Endothelial cell of umbilical vein (primary cell): ENCODE measurements around the gene CYFIP1.

Experiments used
- EZH2 ChIP-seq: IDR thresholded peaks from 2 replicates; pipeline ENCODE4 v1.6.1; 2012; ENCODE audit warnings: borderline replicate concordance, low read depth, mild to moderate bottlenecking, moderate library complexity, low read length, inconsistent platforms; ENCODE audit not compliant: severe bottlenecking
- FOS ChIP-seq: IDR thresholded peaks from 2 replicates; pipeline ENCODE4 v1.6.1; 2011; ENCODE audit warnings: mild to moderate bottlenecking, low read length, moderate library complexity, borderline replicate concordance; ENCODE audit not compliant: insufficient read depth
- JUN ChIP-seq: IDR thresholded peaks from 2 replicates; pipeline ENCODE4 v1.6.1; 2011; ENCODE audit warnings: borderline replicate concordance, low read depth; ENCODE audit not compliant: insufficient read length, insufficient read depth
- MYC ChIP-seq: IDR thresholded peaks from one replicate; pipeline ENCODE4 v1.6.1; 2011; ENCODE audit warnings: mild to moderate bottlenecking, low read depth, low read length
- POLR2A ChIP-seq: IDR thresholded peaks from 2 replicates; pipeline ENCODE4 v1.6.1; 2012; ENCODE audit warnings: low read depth, mild to moderate bottlenecking, control low read depth, low read length
- POLR2AphosphoS5 ChIP-seq: IDR thresholded peaks from 2 replicates; pipeline ENCODE4 v1.6.1; 2012; ENCODE audit warnings: low read depth, mild to moderate bottlenecking, control low read depth, low read length, moderate library complexity; ENCODE audit not compliant: insufficient read depth
- TF ChIP-seq, protein P1 (sequence below): IDR thresholded peaks from 2 replicates; pipeline ENCODE4 v1.6.1; 2011; ENCODE audit not compliant: insufficient read depth, insufficient read length
- TF ChIP-seq, protein P2 (sequence below), 2 donors: IDR thresholded peaks; 1 replicate in 1 of 2; 2 replicates in 1 of 2; pipeline ENCODE4 v1.5.1; 2011; ENCODE audit warnings: low read length in 2 of 2, mild to moderate bottlenecking in 2 of 2, moderate library complexity in 2 of 2, control low read depth in 1 of 2, inconsistent platforms in 1 of 2, low read depth in 1 of 2; ENCODE audit not compliant: insufficient read depth in 1 of 2; ENCODE audit errors: extremely low read depth in 1 of 2

DNA sequence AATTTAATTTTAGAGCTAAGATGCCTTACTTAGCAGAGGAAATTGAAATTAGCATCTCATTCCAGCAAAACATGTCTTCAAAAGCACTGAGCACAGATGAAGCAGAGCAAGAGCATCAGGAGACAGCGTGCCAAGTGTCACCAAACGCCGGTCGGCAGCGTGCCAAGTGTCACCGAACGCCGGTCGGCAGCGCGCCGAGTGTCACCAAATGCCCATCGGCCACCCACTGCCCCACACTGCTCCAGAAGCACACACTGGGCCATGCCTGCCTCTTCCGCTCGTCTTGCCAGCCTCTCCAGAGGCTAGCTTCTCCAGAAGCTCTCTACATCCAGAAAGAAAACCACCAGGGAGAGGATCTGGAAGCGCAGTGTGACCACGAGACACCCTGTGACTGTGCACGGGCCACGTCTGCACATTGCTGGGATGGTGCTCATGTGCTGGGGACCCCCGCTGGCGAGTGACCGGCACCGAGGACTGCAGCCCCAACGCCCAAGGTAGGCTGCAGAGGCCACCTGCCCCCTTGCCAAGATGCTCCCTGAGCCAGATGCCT, 37.8 kb downstream of the CYFIP1 start:
- TF ChIP-seq, protein P1, sequence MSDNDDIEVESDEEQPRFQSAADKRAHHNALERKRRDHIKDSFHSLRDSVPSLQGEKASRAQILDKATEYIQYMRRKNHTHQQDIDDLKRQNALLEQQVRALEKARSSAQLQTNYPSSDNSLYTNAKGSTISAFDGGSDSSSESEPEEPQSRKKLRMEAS, result no peak
- TF ChIP-seq, protein P2, sequence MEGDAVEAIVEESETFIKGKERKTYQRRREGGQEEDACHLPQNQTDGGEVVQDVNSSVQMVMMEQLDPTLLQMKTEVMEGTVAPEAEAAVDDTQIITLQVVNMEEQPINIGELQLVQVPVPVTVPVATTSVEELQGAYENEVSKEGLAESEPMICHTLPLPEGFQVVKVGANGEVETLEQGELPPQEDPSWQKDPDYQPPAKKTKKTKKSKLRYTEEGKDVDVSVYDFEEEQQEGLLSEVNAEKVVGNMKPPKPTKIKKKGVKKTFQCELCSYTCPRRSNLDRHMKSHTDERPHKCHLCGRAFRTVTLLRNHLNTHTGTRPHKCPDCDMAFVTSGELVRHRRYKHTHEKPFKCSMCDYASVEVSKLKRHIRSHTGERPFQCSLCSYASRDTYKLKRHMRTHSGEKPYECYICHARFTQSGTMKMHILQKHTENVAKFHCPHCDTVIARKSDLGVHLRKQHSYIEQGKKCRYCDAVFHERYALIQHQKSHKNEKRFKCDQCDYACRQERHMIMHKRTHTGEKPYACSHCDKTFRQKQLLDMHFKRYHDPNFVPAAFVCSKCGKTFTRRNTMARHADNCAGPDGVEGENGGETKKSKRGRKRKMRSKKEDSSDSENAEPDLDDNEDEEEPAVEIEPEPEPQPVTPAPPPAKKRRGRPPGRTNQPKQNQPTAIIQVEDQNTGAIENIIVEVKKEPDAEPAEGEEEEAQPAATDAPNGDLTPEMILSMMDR (IDR thresholded peaks at IDR 0.05; ENCODE audit: extremely low read depth in 1 of 2, insufficient read depth in 1 of 2, low read depth in 1 of 2, low read length in 2 of 2), result no peak
- TF ChIP-seq EZH2 (no peak), POLR2A (no peak), POLR2AphosphoS5 (no peak), MYC (no peak), JUN (no peak), FOS (no peak)
